ENCODE data around the gene FERMT2.

The FERMT2 gene

GRCh38 chr14:52829527-52830185 lies 121.2 kb downstream of the FERMT2 start:
- no peak overlapping the region for H3K4me3 ChIP-seq (replicated peaks; ENCODE audit: low read depth, low read length)
- no peak for TF ChIP-seq CTCF (IDR thresholded peaks at IDR 0.05; ENCODE audit: low read length, missing control alignments)
- DNase-seq (ENCODE audit: low read depth), result no peak

DNA sequence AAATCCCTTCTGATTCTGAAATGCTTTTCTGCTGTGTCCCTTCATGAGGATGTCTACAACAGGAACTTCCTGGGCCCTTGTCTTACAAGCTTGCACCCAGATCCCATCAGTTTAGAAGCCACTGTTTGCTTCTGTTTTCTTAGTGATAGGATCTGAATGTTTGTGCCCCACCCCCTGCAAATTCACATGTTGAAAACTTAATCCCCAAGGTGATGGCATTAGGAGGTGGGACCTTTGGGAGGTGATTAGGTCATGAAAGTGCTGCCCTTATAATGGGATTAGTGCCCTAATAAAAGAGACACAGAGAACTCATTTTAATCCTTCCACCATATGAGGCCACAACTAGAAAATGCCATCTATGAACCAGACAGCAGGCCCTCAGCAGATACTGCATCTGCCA lies 123.4 kb downstream of the FERMT2 start:
- DNase-seq (ENCODE audit: low read depth), result no peak
- no peak overlapping the region for H3K4me3 ChIP-seq (replicated peaks; ENCODE audit: low read depth, low read length)
- TF ChIP-seq CTCF (IDR thresholded peaks at IDR 0.05; ENCODE audit: low read length, missing control alignments), result no peak

- TF ChIP-seq CTCF (IDR thresholded peaks at IDR 0.05; ENCODE audit: low read length, missing control alignments), result no peak
- DNase-seq (ENCODE audit: low read depth), result no peak
- H3K4me3 ChIP-seq (replicated peaks; ENCODE audit: low read depth, low read length), result no peak overlapping the region
Observed at GRCh38 chr14:52825085-52825484, 125.8 kb downstream of the FERMT2 start.

GRCh38 chr14:52824462-52824861 lies 126.4 kb downstream of the FERMT2 start:
- no peak for TF ChIP-seq CTCF (IDR thresholded peaks at IDR 0.05; ENCODE audit: low read length, missing control alignments)
- no peak overlapping the region for H3K4me3 ChIP-seq (replicated peaks; ENCODE audit: low read depth, low read length)
- DNase-seq (ENCODE audit: low read depth), result no peak

GRCh38 chr14:52821805-52822250 lies 129.0 kb downstream of the FERMT2 start:
- TF ChIP-seq CTCF (IDR thresholded peaks at IDR 0.05; ENCODE audit: low read length, missing control alignments), result no peak
- H3K4me3 ChIP-seq (replicated peaks; ENCODE audit: low read depth, low read length), result no peak overlapping the region
- DNase-seq (ENCODE audit: low read depth), result no peak

GRCh38 chr14:52808101-52808500 lies 142.7 kb downstream of the FERMT2 start:
- H3K4me3 ChIP-seq (replicated peaks; ENCODE audit: low read depth, low read length), result no peak overlapping the region
- TF ChIP-seq CTCF (IDR thresholded peaks at IDR 0.05; ENCODE audit: low read length, missing control alignments), result no peak

More at GRCh38 chr14:52808101-52808500, 142.7 kb downstream of the FERMT2 start:
- DNase-seq (ENCODE audit: low read depth), result no peak

Data from fibroblast of pulmonary artery (primary cell).